OCI-LY3 (cell line): ENCODE measurements around the gene HADHB.
A peak's percentile ranks its signal among the peaks of the same experiment; 100 is the strongest.

Source experiments
- H2AFZ ChIP-seq: fragments of 200-600, 300-600 bp; shearing (Covaris generic); 2 replicates; pipeline ENCODE4 v1.6.0; 2014; ENCODE audit warnings: antibody characterized with exemption, low read depth, low read length
- H3K27ac ChIP-seq: fragments of 200-600, 300-600 bp; sonication (generic); 2 replicates; pipeline ENCODE4 v1.5.1; 2014; ENCODE audit warnings: mild to moderate bottlenecking, low read length, moderate library complexity, mixed read lengths
- H3K27me3 ChIP-seq: fragments of 200-600, 300-600 bp; sonication (generic); 2 replicates; pipeline ENCODE4 v1.6.1; 2014; ENCODE audit warnings: low read depth, low read length, mixed read lengths
- H3K36me3 ChIP-seq: fragments of 200-600, 300-600 bp; sonication (generic); replicated peaks from 2 replicates; pipeline ENCODE3; 2014; ENCODE audit warnings: low read depth, low read length, mixed read lengths
- H3K4me1 ChIP-seq: fragments of 300-600, 200-600 bp; sonication (generic); 2 replicates; pipeline ENCODE4 v1.6.1; 2014; ENCODE audit warnings: low read length, mixed read lengths
- H3K4me2 ChIP-seq: fragments of 200-600, 300-600 bp; sonication (generic); 2 replicates; pipeline ENCODE4 v1.6.1; 2014; ENCODE audit warnings: low read length, mixed read lengths
- H3K4me3 ChIP-seq: fragments of 300-600, 200-600 bp; sonication (generic); 2 replicates; pipeline ENCODE4 v1.5.1; 2014; ENCODE audit warnings: antibody characterized with exemption, mild to moderate bottlenecking, low read length, moderate library complexity
- H3K79me2 ChIP-seq: fragments of 300-600, 200-600 bp; shearing (Covaris generic); 2 replicates; pipeline ENCODE4 v1.6.1; 2014; ENCODE audit warnings: mild to moderate bottlenecking, low read length, mixed read lengths
- H3K9ac ChIP-seq: fragments of 300-600, 200-600 bp; shearing (Covaris generic); 2 replicates; pipeline ENCODE4 v1.6.0; 2014; ENCODE audit warnings: mild to moderate bottlenecking, low read length, moderate library complexity
- H3K9me3 ChIP-seq: fragments of 200-600, 300-600 bp; shearing (Covaris generic); 2 replicates; pipeline ENCODE4 v1.6.1; 2014; ENCODE audit warnings: low read length, mixed read lengths; ENCODE audit not compliant: insufficient read depth
- H4K20me1 ChIP-seq: fragments of 200-600, 300-600 bp; sonication (generic); 2 replicates; pipeline ENCODE4 v1.6.1; 2016; ENCODE audit warnings: low read length, mixed read lengths; ENCODE audit not compliant: insufficient read depth
- EZH2phosphoT487 ChIP-seq: fragments of 200-600 bp; shearing (Covaris generic); IDR thresholded peaks from 2 replicates; pipeline ENCODE4 v1.6.1; 2018; ENCODE audit warnings: antibody characterized with exemption, mixed run types, low read depth
- TF ChIP-seq, protein P1 (sequence below): fragments of 200-600, 300-600 bp; sonication (generic); IDR thresholded peaks from 2 replicates; pipeline ENCODE4 v1.5.1; 2014; ENCODE audit warnings: antibody characterized with exemption, low read length, low read depth

Gene HADHB

DNA sequence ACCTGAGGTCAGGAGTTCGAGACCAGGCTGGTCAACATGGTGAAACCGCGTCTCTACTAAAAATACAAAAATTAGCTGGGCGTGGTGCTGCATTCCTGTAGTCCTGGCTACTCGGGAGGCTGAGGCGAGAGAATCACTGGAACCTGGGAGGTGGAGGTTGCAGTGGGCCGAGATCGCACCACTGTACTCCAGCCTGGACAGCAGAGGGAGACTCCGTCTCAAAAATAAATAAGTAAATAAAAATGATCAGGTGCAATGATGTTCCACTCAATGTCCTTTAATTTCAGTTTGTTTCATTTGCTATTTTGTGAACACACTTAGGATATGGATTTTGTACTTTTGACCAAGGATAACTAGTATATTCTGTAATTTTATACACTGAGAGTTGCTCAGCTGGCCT lies 9.7 kb upstream of the HADHB start:
- peaks cover 20% of the 10 kb centered on the region for H3K79me2 ChIP-seq
- H4K20me1 ChIP-seq = no peaks in the 10 kb centered on the region
- no peaks in the 10 kb centered on the region for H3K4me1 ChIP-seq
- TF ChIP-seq, protein P1, sequence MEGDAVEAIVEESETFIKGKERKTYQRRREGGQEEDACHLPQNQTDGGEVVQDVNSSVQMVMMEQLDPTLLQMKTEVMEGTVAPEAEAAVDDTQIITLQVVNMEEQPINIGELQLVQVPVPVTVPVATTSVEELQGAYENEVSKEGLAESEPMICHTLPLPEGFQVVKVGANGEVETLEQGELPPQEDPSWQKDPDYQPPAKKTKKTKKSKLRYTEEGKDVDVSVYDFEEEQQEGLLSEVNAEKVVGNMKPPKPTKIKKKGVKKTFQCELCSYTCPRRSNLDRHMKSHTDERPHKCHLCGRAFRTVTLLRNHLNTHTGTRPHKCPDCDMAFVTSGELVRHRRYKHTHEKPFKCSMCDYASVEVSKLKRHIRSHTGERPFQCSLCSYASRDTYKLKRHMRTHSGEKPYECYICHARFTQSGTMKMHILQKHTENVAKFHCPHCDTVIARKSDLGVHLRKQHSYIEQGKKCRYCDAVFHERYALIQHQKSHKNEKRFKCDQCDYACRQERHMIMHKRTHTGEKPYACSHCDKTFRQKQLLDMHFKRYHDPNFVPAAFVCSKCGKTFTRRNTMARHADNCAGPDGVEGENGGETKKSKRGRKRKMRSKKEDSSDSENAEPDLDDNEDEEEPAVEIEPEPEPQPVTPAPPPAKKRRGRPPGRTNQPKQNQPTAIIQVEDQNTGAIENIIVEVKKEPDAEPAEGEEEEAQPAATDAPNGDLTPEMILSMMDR = peak; percentile 16; the same call in 1 of the 2 replicates
- TF ChIP-seq EZH2phosphoT487 = no peak
- H3K27me3 ChIP-seq = no peaks in the 10 kb centered on the region
- no peak overlapping the region for H3K4me3 ChIP-seq
- no peak overlapping the region for H3K27ac ChIP-seq
- H3K4me2 ChIP-seq = no peak overlapping the region
- H3K9me3 ChIP-seq = no peaks in the 10 kb centered on the region
- no peak overlapping the region for H3K9ac ChIP-seq
- H3K36me3 ChIP-seq = peaks cover 51% of the 10 kb centered on the region
- no peak overlapping the region for H2AFZ ChIP-seq

DNA sequence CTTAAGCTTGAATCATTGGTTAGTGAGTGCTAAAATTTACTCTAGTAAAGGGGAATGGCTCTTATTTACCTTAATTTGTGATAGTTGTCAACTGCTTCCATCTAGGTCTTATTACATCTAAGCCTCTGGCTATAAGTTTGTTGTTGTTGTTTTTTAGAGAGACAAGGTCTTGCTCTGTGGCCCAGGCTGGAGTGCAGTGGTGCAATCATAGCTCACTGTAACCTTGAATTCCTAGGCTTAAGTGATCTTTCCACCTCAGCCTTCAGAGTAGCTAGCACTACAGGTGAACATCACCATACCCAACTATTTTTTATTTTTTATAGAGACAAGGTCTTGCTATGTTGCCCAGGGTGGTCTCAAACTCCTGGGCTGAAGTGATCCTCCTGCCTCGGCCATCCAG lies 6.9 kb upstream of the HADHB start:
- H3K36me3 ChIP-seq = peaks cover 34% of the 10 kb centered on the region
- H3K4me1 ChIP-seq = peaks cover 20% of the 10 kb centered on the region
- no peak overlapping the region for H2AFZ ChIP-seq
- no peak overlapping the region for H3K27ac ChIP-seq
- no peak overlapping the region for H3K4me3 ChIP-seq
- H3K4me2 ChIP-seq = no peak overlapping the region
- TF ChIP-seq, protein P1 = no peak
- TF ChIP-seq EZH2phosphoT487 = no peak
- H3K9ac ChIP-seq = no peak overlapping the region
- no peaks in the 10 kb centered on the region for H4K20me1 ChIP-seq
- H3K79me2 ChIP-seq = peaks cover 47% of the 10 kb centered on the region
- H3K27me3 ChIP-seq = no peaks in the 10 kb centered on the region
- no peaks in the 10 kb centered on the region for H3K9me3 ChIP-seq

DNA sequence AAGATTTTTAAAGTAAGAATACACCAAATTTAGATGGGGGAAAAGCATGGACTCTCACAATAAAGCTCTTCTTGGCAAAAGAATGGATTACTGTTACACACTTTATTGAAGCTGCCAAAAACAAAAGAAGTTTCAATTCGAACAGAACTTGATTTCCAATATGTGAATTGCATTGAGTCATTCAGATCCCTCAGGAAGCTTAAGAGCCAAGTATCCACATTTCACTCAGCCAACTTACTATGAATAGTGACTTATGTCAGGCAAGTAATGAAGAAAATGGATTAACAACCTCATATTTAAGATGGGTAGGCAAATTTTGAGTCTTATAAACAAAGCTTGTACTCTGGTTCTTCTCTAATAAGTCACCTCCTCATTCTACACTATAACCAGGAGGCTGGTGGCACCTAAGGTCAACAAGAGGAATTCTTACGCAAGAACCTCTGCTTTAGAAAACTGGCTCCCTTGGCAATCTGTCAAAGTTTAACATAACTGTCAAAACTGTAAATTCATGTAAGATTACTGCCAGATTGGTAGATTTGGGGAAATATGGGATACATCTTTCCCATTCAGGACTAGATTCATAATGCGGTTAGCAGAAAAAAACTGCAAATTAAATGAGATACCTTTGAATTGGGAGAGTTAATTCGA lies 6.3 kb upstream of the HADHB start:
- Histone ChIP-seq H3K9me3 (no peaks in the 10 kb centered on the region), H3K79me2 (peaks cover 53% of the 10 kb centered on the region), H3K9ac (no peak overlapping the region), H2AFZ (no peak overlapping the region), H3K27ac (no peak overlapping the region), H3K4me2 (no peak overlapping the region), H3K36me3 (peaks cover 30% of the 10 kb centered on the region), H3K27me3 (no peaks in the 10 kb centered on the region), H3K4me1 (peaks cover 20% of the 10 kb centered on the region), H4K20me1 (no peaks in the 10 kb centered on the region), H3K4me3 (no peak overlapping the region)
- TF ChIP-seq, protein P1 = no peak
- TF ChIP-seq EZH2phosphoT487 = no peak

DNA sequence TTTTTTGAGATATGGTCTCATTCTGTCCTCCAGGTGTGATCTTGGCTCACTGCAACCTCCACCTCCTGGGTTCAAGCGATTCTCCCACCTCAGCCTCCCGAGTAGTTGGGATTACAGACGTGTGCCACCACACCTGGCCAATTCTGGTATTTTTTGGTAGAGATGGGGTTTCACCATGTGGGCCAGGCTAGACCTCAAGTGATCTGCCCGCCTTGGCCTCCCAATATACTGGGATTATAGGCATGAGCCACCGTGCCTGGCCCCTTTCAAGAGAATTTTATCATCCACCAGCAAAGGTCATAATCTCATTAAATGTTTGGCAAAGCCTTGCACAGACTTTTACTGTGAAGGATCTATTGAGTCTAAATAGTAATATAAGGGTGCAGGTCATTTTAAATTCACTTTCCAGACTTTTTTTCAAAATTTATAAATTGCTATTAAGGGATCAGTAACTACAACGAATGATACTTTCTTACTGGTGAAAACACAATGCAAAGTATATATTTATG lies 2.8 kb upstream of the HADHB start:
- Histone ChIP-seq H3K4me1 (peaks cover 34% of the 10 kb centered on the region), H3K9me3 (no peaks in the 10 kb centered on the region), H3K4me3 (peak overlapping the region; percentile 88), H3K27ac (no peak overlapping the region), H3K4me2 (peak overlapping the region; percentile 78), H3K9ac (peak overlapping the region; percentile 81), H4K20me1 (no peaks in the 10 kb centered on the region), H3K79me2 (peaks cover 88% of the 10 kb centered on the region), H3K27me3 (no peaks in the 10 kb centered on the region), H2AFZ (no peak overlapping the region), H3K36me3 (peaks cover 7% of the 10 kb centered on the region)
- TF ChIP-seq, protein P1 = no peak
- TF ChIP-seq EZH2phosphoT487 = no peak
